Gastrocnemius medialis (tissue), 4 donors: ENCODE measurements around the gene CDHR3.

Experiments
- POLR2A ChIP-seq, 2 donors: fragments of 450-650 bp; IDR thresholded peaks; one replicate each; pipeline ENCODE4 v1.6.1; 2017; ENCODE audit warnings: antibody characterized with exemption in 2 of 2, mild to moderate bottlenecking in 2 of 2, moderate library complexity in 2 of 2
- TF ChIP-seq, protein P1 (sequence below), 5 experiments: fragments of 450-650 bp in 3 of 5; fragments of 200-600 bp in 2 of 5; sonication (generic) in 2 of 5; IDR thresholded peaks in 4 of 5; conservative IDR thresholded peaks in 1 of 5; 1 replicate in 4 of 5; 2 replicates in 1 of 5; pipeline ENCODE4 v1.5.1; 2016 to 2019; ENCODE audit warnings: antibody characterized with exemption in 5 of 5, mild to moderate bottlenecking in 3 of 5, moderate library complexity in 3 of 5

DNA sequence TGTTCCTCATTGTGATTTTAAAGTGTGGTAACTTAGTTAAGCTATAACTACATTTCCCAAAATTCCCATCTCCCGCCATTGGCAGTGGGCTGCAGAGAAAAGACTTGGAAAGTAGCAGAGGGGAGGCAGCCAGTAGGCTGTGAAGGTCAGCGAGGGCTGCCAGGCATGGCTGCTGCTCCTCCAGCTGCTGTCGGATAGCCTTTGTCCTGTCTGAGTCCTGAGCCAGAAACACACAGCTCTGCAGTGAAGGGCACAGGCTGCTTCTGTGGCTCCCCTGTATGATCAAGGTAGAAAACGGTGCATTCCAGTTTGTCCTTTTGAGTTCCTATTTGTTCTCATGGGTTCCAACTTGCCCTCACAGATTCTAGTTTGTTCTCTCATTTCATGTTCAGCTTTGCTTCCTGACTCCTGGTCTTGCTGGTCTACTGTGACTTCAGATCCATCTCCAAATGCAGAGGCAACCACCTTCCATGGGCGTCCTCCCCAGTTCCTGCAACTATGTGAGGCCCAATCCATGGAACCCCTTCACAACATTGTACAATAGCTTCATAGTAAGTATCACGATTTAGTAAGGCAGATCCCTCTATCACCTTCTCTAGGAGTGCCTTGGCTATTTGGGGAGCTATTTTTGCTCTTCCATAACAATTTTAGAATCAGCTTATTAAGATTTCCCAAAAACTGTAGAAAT is 117.4 kb downstream of the CDHR3 start:
- TF ChIP-seq, protein P1, sequence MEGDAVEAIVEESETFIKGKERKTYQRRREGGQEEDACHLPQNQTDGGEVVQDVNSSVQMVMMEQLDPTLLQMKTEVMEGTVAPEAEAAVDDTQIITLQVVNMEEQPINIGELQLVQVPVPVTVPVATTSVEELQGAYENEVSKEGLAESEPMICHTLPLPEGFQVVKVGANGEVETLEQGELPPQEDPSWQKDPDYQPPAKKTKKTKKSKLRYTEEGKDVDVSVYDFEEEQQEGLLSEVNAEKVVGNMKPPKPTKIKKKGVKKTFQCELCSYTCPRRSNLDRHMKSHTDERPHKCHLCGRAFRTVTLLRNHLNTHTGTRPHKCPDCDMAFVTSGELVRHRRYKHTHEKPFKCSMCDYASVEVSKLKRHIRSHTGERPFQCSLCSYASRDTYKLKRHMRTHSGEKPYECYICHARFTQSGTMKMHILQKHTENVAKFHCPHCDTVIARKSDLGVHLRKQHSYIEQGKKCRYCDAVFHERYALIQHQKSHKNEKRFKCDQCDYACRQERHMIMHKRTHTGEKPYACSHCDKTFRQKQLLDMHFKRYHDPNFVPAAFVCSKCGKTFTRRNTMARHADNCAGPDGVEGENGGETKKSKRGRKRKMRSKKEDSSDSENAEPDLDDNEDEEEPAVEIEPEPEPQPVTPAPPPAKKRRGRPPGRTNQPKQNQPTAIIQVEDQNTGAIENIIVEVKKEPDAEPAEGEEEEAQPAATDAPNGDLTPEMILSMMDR (IDR thresholded peaks at IDR 0.05 in 4 of 5, conservative IDR thresholded peaks at IDR 0.05 in 1 of 5), result no peak
- no peak for TF ChIP-seq POLR2A (IDR thresholded peaks at IDR 0.05)
